Choroid plexus epithelial cell (primary cell): ENCODE results near the gene GPR15LG.
"Not testable (repeated sequence)": the region's sequence is repeated elsewhere in the genome, so short reads cannot be mapped to it uniquely, and the experiment has no call there.

Source experiments
- DNase-seq: peaks from one replicate; pipeline ENCODE4 v3.0.0-alpha.2; 2010; ENCODE audit warnings: low read depth
- H3K4me3 ChIP-seq: 2 replicates; pipeline ENCODE4 v1.5.1; 2011; ENCODE audit warnings: low read depth, mild to moderate bottlenecking, control low read depth, low read length, moderate library complexity
- CTCF ChIP-seq: conservative IDR thresholded peaks from 2 replicates; pipeline ENCODE4 v1.5.1; 2011; ENCODE audit warnings: low read depth, mild to moderate bottlenecking, control low read depth, inconsistent platforms, low read length, moderate library complexity

GPR15LG gene

GRCh38 chr10:84173501-84173929, at the start of gene GPR15LG:
Gene GPR15LG (plus strand): TSS chr10:84173801. CDS start chr10:84173852, 51 bp downstream.
- no peak for TF ChIP-seq CTCF
- no peak for DNase-seq
- H3K4me3 ChIP-seq = no peak within 1 kb of the TSS

GRCh38 chr10:84125910-84126784, 47.5 kb upstream of the GPR15LG start:
- DNase-seq, H3K4me3 ChIP-seq: not testable (repeated sequence)

- TF ChIP-seq CTCF = no peak
- DNase-seq = no peak
- no peak overlapping the region for H3K4me3 ChIP-seq
Observed at GRCh38 chr10:84126785-84127167, 46.8 kb upstream of the GPR15LG start.

GRCh38 chr10:84135836-84136235, 37.8 kb upstream of the GPR15LG start:
- TF ChIP-seq CTCF = no peak
- DNase-seq = no peak
- no peak overlapping the region for H3K4me3 ChIP-seq

GRCh38 chr10:84137811-84138210, 35.8 kb upstream of the GPR15LG start:
- no peak for DNase-seq
- no peak overlapping the region for H3K4me3 ChIP-seq
- no peak for TF ChIP-seq CTCF

- peak; percentile 45 for DNase-seq
- TF ChIP-seq CTCF = no peak
- H3K4me3 ChIP-seq = peak overlapping the region; percentile 62
Observed at GRCh38 chr10:84138478-84139125, 35.0 kb upstream of the GPR15LG start.

GRCh38 chr10:84139126-84140035, 34.2 kb upstream of the GPR15LG start, which contains the start of gene GHITM:
Gene GHITM (plus strand): TSS chr10:84139509. CDS start chr10:84141501, 1,992 bp downstream.
- peak; percentile 48 for TF ChIP-seq CTCF
- peak; percentile 99 for DNase-seq
- peak within 1 kb of the TSS; percentile 99 for H3K4me3 ChIP-seq
